Ectodermal cell (in vitro differentiated cells): ENCODE results near the gene TPRG1.

Experiments
- H3K27ac ChIP-seq: 2 replicates; pipeline ENCODE4 v1.7.0; 2013; ENCODE audit warnings: mild to moderate bottlenecking, low read depth, low read length; ENCODE audit not compliant: insufficient read depth, poor library complexity, severe bottlenecking
- H3K27me3 ChIP-seq: 2 replicates; pipeline ENCODE4 v1.7.0; 2013; ENCODE audit warnings: mild to moderate bottlenecking, low read length; ENCODE audit not compliant: insufficient read depth, control insufficient read depth, poor library complexity, severe bottlenecking
- H3K36me3 ChIP-seq: one replicate; pipeline ENCODE4 v1.7.0; 2013; ENCODE audit warnings: low read length; ENCODE audit not compliant: control insufficient read depth, insufficient read depth
- H3K4me1 ChIP-seq: one replicate; pipeline ENCODE4 v1.7.0; 2013; ENCODE audit warnings: low read length; ENCODE audit not compliant: control insufficient read depth, insufficient read depth
- H3K4me3 ChIP-seq: 2 replicates; pipeline ENCODE4 v1.7.0; 2013; ENCODE audit warnings: low read depth, low read length, control low read depth; ENCODE audit not compliant: insufficient read depth
- H3K9me3 ChIP-seq: 2 replicates; pipeline ENCODE4 v1.7.0; 2013; ENCODE audit warnings: mild to moderate bottlenecking, low read length, moderate library complexity; ENCODE audit not compliant: control insufficient read depth
- WGBS, 2 experiments: methylation state at CpG; one replicate each; pipeline ENCODE4 v1.1.7; 2013; ENCODE audit warnings: missing lambda C conversion rate in 2 of 2; 5-methylcytosine and 5-hydroxymethylcytosine counted together

The TPRG1 gene

DNA sequence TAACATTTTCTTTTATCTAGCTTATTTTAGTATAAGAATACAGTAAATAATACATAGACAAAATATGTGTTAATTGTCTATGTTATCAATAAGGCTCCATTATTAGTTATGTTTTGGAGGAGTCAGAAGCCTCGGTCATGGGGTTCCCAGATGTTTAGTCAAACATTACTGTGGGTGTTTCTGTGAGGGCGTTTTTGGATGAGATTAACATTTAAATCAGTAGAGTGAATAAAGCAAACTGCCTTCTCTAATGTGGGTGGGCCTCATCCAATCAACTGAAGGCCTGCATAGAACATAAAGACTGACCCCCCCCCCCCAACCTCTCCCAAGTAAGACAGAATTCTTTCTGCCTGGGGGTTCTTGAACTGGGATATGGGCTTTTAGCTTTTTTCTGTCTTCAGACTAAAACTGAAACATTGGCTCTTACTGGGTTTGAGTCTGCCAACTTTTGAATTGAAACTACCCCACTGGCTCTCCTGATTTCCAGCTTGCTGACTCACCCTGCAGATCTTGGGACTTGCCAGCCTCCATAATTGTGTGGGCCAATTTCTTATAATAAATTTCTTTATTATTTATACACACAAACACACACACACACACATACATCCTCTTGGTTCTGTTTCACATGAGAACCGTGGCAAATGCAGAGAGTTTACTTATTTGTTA, 192.0 kb downstream of the TPRG1 start:
- H3K4me3 ChIP-seq: no peak overlapping the region

DNA sequence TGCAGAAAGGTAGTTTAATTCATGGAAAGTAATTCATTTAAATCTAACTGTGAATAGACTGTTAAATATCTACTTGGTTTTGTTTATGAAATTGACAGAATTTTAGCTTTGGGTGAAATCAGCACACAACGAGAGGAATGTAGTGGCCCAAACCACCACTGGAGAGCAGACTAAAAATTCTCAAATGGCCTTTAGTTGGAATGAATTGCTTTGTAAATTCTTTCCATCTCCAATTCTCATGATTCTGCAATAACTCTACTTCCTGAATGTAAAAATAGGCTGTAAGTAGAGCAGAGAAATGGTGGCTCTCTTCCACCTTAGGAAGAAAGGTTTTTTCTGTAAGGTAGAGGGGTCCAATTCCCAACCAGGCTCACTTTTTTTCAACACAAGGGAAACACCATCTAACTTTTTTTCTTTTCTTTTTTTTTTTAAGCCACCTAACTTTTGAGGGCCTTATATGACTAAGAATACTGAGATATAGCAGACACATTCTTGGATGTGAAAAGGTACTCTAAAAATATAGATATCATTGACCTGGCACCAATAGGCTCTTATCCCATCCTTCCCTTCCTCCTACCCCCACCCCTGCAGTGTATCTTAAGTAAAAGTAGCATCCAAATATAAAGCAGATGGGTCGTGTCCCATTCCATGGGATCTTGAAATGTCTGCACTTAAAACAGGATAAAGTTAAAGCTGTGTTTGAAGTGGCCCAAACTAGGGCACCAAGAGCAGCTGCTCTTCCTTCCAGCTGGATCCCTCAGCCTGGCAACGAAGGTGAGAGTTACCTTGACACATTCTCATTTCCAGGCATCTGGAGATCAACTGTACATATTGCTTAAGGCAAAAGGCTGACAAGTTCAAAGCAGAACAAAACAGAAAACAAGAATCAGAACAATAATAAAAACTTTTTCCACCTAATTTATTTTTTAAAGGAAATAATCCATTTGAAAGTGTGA, 194.1 kb downstream of the TPRG1 start:
- H3K4me1 ChIP-seq: peaks cover 4% of the 10 kb centered on the region
- WGBS, 2 experiments: 88 to 89% methylated on average over 3 of the region's 3 CpGs
- no peaks in the 10 kb centered on the region for H3K27me3 ChIP-seq
- H3K9me3 ChIP-seq: no peaks in the 10 kb centered on the region
- H3K27ac ChIP-seq: no peak overlapping the region
- H3K4me3 ChIP-seq: no peak overlapping the region
- no peaks in the 10 kb centered on the region for H3K36me3 ChIP-seq

More for the DNA sequence above, 192.0 kb downstream of the TPRG1 start:
- H3K9me3 ChIP-seq: no peaks in the 10 kb centered on the region
- no peak overlapping the region for H3K27ac ChIP-seq
- H3K27me3 ChIP-seq: no peaks in the 10 kb centered on the region
- peaks cover 4% of the 10 kb centered on the region for H3K4me1 ChIP-seq
- WGBS, 2 experiments: 69 to 90% methylated on average over 2 of the region's 3 CpGs
- no peaks in the 10 kb centered on the region for H3K36me3 ChIP-seq

- WGBS, 2 experiments: 88 to 90% methylated on average over 4 of the region's 4 CpGs
- no peak overlapping the region for H3K27ac ChIP-seq
- no peaks in the 10 kb centered on the region for H3K27me3 ChIP-seq
These were observed 196.6 kb downstream of the TPRG1 start for GRCh38 chr3:189368384-189368783.

GRCh38 chr3:189369636-189370035, 197.9 kb downstream of the TPRG1 start:
- 82 to 87% methylated on average over 5 of the region's 5 CpGs for WGBS, 2 experiments
- H3K4me1 ChIP-seq: peaks cover 4% of the 10 kb centered on the region

More at GRCh38 chr3:189368384-189368783, 196.6 kb downstream of the TPRG1 start:
- Histone ChIP-seq H3K36me3 (no peaks in the 10 kb centered on the region), H3K9me3 (no peaks in the 10 kb centered on the region), H3K4me3 (no peak overlapping the region), H3K4me1 (peaks cover 4% of the 10 kb centered on the region)

DNA sequence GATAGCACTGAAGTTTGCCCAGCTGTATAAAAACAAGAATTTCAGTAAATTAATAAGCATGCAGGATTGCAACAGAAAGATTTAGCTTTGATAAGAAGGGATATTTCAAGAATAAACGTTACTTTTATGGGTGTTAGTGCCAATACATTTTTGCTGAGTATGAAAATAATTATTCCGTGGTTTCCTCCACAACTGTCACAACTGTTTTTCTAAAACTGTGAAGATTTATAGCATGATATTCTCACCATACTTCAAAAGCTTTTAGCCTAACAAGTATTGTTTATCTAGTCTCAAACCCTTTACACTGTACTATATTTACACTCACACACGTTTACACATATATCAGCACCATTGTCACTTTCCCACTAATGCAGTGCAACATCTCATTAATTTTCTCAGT, 200.5 kb downstream of the TPRG1 start:
- Histone ChIP-seq H3K4me3 (no peak overlapping the region), H3K27me3 (no peaks in the 10 kb centered on the region), H3K4me1 (peaks cover 4% of the 10 kb centered on the region), H3K36me3 (no peaks in the 10 kb centered on the region), H3K27ac (no peak overlapping the region), H3K9me3 (no peaks in the 10 kb centered on the region)
- 79 to 83% methylated on average over 3 of the region's 3 CpGs for WGBS, 2 experiments

More at GRCh38 chr3:189369636-189370035, 197.9 kb downstream of the TPRG1 start:
- H3K27me3 ChIP-seq: no peaks in the 10 kb centered on the region
- H3K36me3 ChIP-seq: no peaks in the 10 kb centered on the region
- H3K4me3 ChIP-seq: no peak overlapping the region
- H3K9me3 ChIP-seq: no peaks in the 10 kb centered on the region
- no peak overlapping the region for H3K27ac ChIP-seq
